ENCODE results near the gene RELT. TPM values are rescaled to one million over a fixed set of nuclear protein-coding genes. Genes with fewer than 3 reads are reported as not detected.
"Not testable (repeated sequence)": the region's sequence is repeated elsewhere in the genome, so short reads cannot be mapped to it uniquely, and the experiment has no call there.

The RELT gene
- total RNA-seq, 2 experiments from 2014 or later = 18.5 to 18.9 TPM

- DNase-seq = no peak
- Mint-ChIP-seq H3K27me3 (no peaks in the 10 kb centered on the region), H3K4me3 (no peak overlapping the region), H3K27ac (no peak overlapping the region), H3K9me3 (no peaks in the 10 kb centered on the region), H3K36me3 (no peaks in the 10 kb centered on the region), H3K4me1 (ENCODE audit: low read depth) (peaks cover 11% of the 10 kb centered on the region)
- ChIA-PET CTCF (interaction anchor here (1.5 to 2.2 kb wide), 2 partner anchors 78 kb away, joined by 4 to 6 read pairs; no protein-coding TSS in a partner anchor), POLR2A (no interaction called here)
- intact Hi-C loops (cut with micrococcal nuclease) = no loop called here
These were observed 53.0 kb downstream of the RELT start for GRCh38 chr11:73429121-73429750.

- H3K36me3 Mint-ChIP-seq = no peaks in the 10 kb centered on the region
- no peak for DNase-seq
- no peaks in the 10 kb centered on the region for H3K27me3 Mint-ChIP-seq
- H3K9me3 Mint-ChIP-seq = no peaks in the 10 kb centered on the region
- intact Hi-C loops (cut with micrococcal nuclease) = no loop called here
- H3K4me1 Mint-ChIP-seq (ENCODE audit: low read depth) = peaks cover 11% of the 10 kb centered on the region
- ChIA-PET POLR2A (no interaction called here), CTCF (interaction anchor here (1.5 kb wide), 1 partner anchor 79 kb away, joined by 4 read pairs; no protein-coding TSS in a partner anchor)
- H3K4me3 Mint-ChIP-seq = no peak overlapping the region
- H3K27ac Mint-ChIP-seq = no peak overlapping the region
These were observed 54.1 kb downstream of the RELT start for GRCh38 chr11:73430326-73430725.

DNA sequence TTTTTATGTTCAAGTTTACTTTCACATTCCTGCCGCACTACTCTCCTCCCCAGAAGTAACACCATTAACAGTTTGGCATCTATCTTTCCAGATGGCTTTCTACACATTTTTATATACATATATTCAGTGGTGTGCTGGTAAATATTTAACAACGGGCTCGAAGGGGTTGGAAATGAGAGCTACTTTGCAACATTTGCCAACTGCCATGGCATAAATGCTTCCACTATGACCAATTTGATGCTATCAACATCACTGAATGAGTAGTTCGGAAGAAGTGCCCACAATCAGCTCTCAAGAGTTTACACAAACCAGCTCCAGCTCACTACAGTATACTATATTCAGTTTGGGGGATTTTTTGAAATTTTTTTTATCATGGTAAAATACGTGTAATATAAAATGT is 55.2 kb downstream of the RELT start:
- Mint-ChIP-seq H3K36me3 (no peaks in the 10 kb centered on the region), H3K27me3 (no peaks in the 10 kb centered on the region), H3K9me3 (no peaks in the 10 kb centered on the region), H3K4me3 (no peak overlapping the region), H3K4me1 (ENCODE audit: low read depth) (peaks cover 11% of the 10 kb centered on the region), H3K27ac (no peak overlapping the region)
- intact Hi-C loops (cut with micrococcal nuclease) = no loop called here
- CTCF ChIA-PET = no interaction called here
- DNase-seq = no peak
- POLR2A ChIA-PET = no interaction called here

- POLR2A ChIA-PET; H3K4me3 Mint-ChIP-seq; intact Hi-C loops (cut with micrococcal nuclease); H3K9me3 Mint-ChIP-seq; H3K36me3 Mint-ChIP-seq; H3K4me1 Mint-ChIP-seq (ENCODE audit: low read depth); DNase-seq; H3K27ac Mint-ChIP-seq; H3K27me3 Mint-ChIP-seq: not testable (repeated sequence)
- CTCF ChIA-PET = interaction anchor here (1.0 kb wide), 1 partner anchor 293 kb away, joined by 3 read pairs; no protein-coding TSS in a partner anchor
These were observed 60.7 kb downstream of the RELT start for GRCh38 chr11:73436859-73437258.

- H3K27ac Mint-ChIP-seq = no peak overlapping the region
- intact Hi-C loops (cut with micrococcal nuclease) = no loop called here
- no peak for DNase-seq
- H3K9me3 Mint-ChIP-seq = no peaks in the 10 kb centered on the region
- ChIA-PET CTCF (no interaction called here), POLR2A (no interaction called here)
- H3K4me1 Mint-ChIP-seq (ENCODE audit: low read depth) = peaks cover 2% of the 10 kb centered on the region
- H3K27me3 Mint-ChIP-seq = no peaks in the 10 kb centered on the region
- no peak overlapping the region for H3K4me3 Mint-ChIP-seq
- no peaks in the 10 kb centered on the region for H3K36me3 Mint-ChIP-seq
These were observed 63.0 kb downstream of the RELT start for GRCh38 chr11:73439002-73439843.

GRCh38 chr11:73445980-73446379 is 69.8 kb downstream of the RELT start:
- no peak for DNase-seq
- Mint-ChIP-seq H3K27me3 (no peaks in the 10 kb centered on the region), H3K27ac (no peak overlapping the region), H3K4me1 (ENCODE audit: low read depth) (peaks cover 6% of the 10 kb centered on the region), H3K9me3 (no peaks in the 10 kb centered on the region), H3K36me3 (peaks cover 4% of the 10 kb centered on the region), H3K4me3 (no peak overlapping the region)
- ChIA-PET POLR2A (no interaction called here), CTCF (interaction anchor here (1.7 kb wide), 1 partner anchor 95 kb away, joined by 6 read pairs; no protein-coding TSS in a partner anchor)
- intact Hi-C loops (cut with micrococcal nuclease) = no loop called here

GRCh38 chr11:73446766-73447165 is 70.6 kb downstream of the RELT start:
- ChIA-PET CTCF (interaction anchor here (1.7 kb wide), 1 partner anchor 96 kb away, joined by 6 read pairs; no protein-coding TSS in a partner anchor), POLR2A (no interaction called here)
- Mint-ChIP-seq H3K4me3 (no peak overlapping the region), H3K4me1 (ENCODE audit: low read depth) (peaks cover 5% of the 10 kb centered on the region), H3K36me3 (peaks cover 4% of the 10 kb centered on the region), H3K27ac (no peak overlapping the region), H3K9me3 (no peaks in the 10 kb centered on the region), H3K27me3 (no peaks in the 10 kb centered on the region)
- intact Hi-C loops (cut with micrococcal nuclease) = no loop called here
- no peak for DNase-seq

Other genes starting within 250 kb of the RELT start
- gene FCHSD2, start 234.1 kb upstream of the RELT start, total RNA-seq = 10 to 100 TPM; 21.9 to 24.1 TPM
- not detected for gene P2RY2, start 158.1 kb upstream of the RELT start, total RNA-seq
- gene P2RY6, start 104.1 kb upstream of the RELT start, total RNA-seq = not detected
- gene ARHGEF17, start 68.1 kb upstream of the RELT start, total RNA-seq = under 1 TPM in 1 of 2 experiments, not detected in 1; 0.07 TPM
- 10 to 100 TPM; 12.2 TPM for gene FAM168A, start 221.7 kb downstream of the RELT start, total RNA-seq

Measured in activated CD4-positive, alpha-beta memory T cell treated with anti-CD3 and anti-CD28 coated beads for 36 hours (primary cell).